ENCODE measurements around the gene SRRT. TPM values are rescaled to one million over a fixed set of nuclear protein-coding genes. Genes with fewer than 3 reads are reported as not detected.

The SRRT gene
- total and polyA plus RNA-seq, 2 donors (not counting 1 experiment from before 2014, with no cell fraction given), result 198 to 209 TPM

DNA sequence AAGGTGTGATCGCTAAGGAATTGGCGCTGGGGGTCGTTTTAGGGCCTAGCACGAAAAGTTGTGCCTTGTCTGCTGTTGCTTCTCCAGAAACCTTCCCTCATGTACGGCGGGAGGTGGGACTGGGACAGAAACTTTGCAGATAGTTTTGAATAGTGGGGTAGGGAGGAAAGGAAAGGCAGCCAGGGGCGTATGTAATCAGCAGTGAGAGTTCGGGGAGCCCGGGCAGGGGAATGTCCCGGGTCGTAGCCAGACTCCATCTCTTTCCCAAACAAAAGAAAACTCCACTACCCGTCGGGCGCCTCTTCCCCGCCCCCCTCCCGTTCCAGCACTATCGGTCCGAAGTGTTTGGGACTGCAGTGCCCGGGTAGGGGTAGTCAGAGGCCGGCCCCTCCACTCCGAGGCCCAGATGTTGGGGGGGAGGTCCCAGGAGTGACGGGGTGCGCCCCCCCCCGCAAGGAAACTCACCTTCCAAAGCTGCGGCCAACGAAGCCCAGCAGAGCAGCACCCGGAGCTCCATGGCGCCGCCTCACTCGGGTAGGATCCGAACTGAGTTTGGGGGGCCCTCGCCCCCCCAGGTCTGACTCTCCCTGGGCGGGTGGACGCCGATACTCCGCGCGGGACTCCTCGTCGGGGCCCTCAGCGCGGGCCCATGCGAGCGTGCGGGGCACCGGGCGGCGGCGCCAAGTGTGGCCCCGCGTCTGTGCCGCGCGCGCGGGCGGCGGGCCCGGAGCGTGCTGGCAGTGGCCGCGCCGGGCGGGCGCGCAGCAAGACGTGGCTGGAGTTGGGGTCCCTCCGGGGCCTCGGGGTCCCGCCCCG, 48.2 kb upstream of the SRRT start:
- Mint-ChIP-seq H3K9me3 (ENCODE audit: insufficient read depth) (no peaks in the 10 kb centered on the region), H3K4me3 (peak overlapping the region; percentile 76), H3K27me3 (peaks cover 42% of the 10 kb centered on the region), H3K27ac (peak overlapping the region; percentile 1), H3K4me1 (peaks cover 20% of the 10 kb centered on the region)
- Histone ChIP-seq H2AFZ (ENCODE audit: insufficient read depth, low read depth, low read length, poor library complexity, severe bottlenecking) (peak overlapping the region; percentile 60), H3K4me2 (replicated peaks; ENCODE audit: low read depth, low read length, poor library complexity, severe bottlenecking) (peak overlapping the region; percentile 83), H4K20me1 (ENCODE audit: control insufficient read depth, insufficient read depth, low read length, poor library complexity, severe bottlenecking) (no peaks in the 10 kb centered on the region), H3K4me1 (ENCODE audit: control insufficient read depth in 2 of 2, insufficient read depth in 2 of 2, low read length in 2 of 2) (peaks cover 26 to 27% of the 10 kb centered on the region in 2 donors), H3K36me3 (replicated peaks in 1 of 2; ENCODE audit: control extremely low read depth in 1 of 2, control insufficient read depth in 1 of 2, extremely low read depth in 1 of 2, insufficient read depth in 2 of 2, low read length in 1 of 2) (no peaks in the 10 kb centered on the region), H3K79me2 (ENCODE audit: control insufficient read depth, insufficient read depth, low read length) (no peaks in the 10 kb centered on the region), H3K9ac (ENCODE audit: low read length) (peak overlapping the region; percentile 60), H3K27me3 (replicated peaks in 1 of 4; ENCODE audit: control extremely low read depth in 1 of 4, control insufficient read depth in 3 of 4, insufficient read depth in 4 of 4, low read length in 3 of 4) (peaks cover 0 to 57% (median 22%) of the 10 kb centered on the region in 4 experiments), H3K27ac (ENCODE audit: low read length in 2 of 2) (no peak overlapping the region), H3K4me3 (ENCODE audit: control extremely low read depth in 1 of 5, extremely low read depth in 1 of 5, insufficient read depth in 1 of 5, low read depth in 2 of 5, low read length in 4 of 5) (peak overlapping the region in 3 of 5 experiments; percentile 18 to 47 (median 31)), H3K9me3 (ENCODE audit: control extremely low read depth in 1 of 3, control insufficient read depth in 2 of 3, insufficient read depth in 1 of 3, low read length in 2 of 3) (peaks cover 0 to 4% (median 0%) of the 10 kb centered on the region in 3 donors)
- intact Hi-C loops (cut with micrococcal nuclease), result no loop called here
- no peak for TF ChIP-seq EZH2 (IDR thresholded peaks at IDR 0.05; ENCODE audit: borderline replicate concordance, insufficient read depth, low read depth, low read length, poor library complexity, severe bottlenecking)
- TF ChIP-seq, protein P1, sequence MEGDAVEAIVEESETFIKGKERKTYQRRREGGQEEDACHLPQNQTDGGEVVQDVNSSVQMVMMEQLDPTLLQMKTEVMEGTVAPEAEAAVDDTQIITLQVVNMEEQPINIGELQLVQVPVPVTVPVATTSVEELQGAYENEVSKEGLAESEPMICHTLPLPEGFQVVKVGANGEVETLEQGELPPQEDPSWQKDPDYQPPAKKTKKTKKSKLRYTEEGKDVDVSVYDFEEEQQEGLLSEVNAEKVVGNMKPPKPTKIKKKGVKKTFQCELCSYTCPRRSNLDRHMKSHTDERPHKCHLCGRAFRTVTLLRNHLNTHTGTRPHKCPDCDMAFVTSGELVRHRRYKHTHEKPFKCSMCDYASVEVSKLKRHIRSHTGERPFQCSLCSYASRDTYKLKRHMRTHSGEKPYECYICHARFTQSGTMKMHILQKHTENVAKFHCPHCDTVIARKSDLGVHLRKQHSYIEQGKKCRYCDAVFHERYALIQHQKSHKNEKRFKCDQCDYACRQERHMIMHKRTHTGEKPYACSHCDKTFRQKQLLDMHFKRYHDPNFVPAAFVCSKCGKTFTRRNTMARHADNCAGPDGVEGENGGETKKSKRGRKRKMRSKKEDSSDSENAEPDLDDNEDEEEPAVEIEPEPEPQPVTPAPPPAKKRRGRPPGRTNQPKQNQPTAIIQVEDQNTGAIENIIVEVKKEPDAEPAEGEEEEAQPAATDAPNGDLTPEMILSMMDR (IDR thresholded peaks at IDR 0.05), result no peak
- ChIA-PET POLR2A (interaction anchor here (0.6 kb wide), 1 partner anchor 703 kb away, joined by 4 read pairs; no protein-coding TSS in a partner anchor), CTCF (no interaction called here)
- ATAC-seq (ENCODE audit: low read depth) (peak; percentile 36), DNase-seq (peak; percentile 37)
- 1% methylated on average over 51 of the region's 71 CpGs for WGBS (ENCODE audit: insufficient coverage)
